HepG2 (cell line): ENCODE results near the gene CASZ1.

Experiments used
- CTCF ChIP-seq: sonication (generic); formaldehyde crosslinking; IDR thresholded peaks from 2 replicates; pipeline ENCODE4 v1.5.0; 2020; ENCODE audit warnings: mild to moderate bottlenecking, missing genetic modification reagents, moderate library complexity
- GABPA ChIP-seq, 2 experiments: IDR thresholded peaks; 2 replicates each; pipeline ENCODE4 v1.6.1; 2011 to 2016; ENCODE audit warnings: low read depth in 2 of 2, low read length in 1 of 2, missing biosample characterization in 1 of 2, missing genetic modification characterization in 1 of 2
- SMC3 ChIP-seq: IDR thresholded peaks from 2 replicates; pipeline ENCODE4 v1.6.1; 2011; ENCODE audit warnings: low read length, improper control_type of control experiment
- ZNF282 ChIP-seq: fragments of 450-650 bp; IDR thresholded peaks from 2 replicates; pipeline ENCODE4 v1.6.1; 2018; ENCODE audit not compliant: partially characterized antibody
- ZNF691 ChIP-seq: sonication (generic); formaldehyde crosslinking; IDR thresholded peaks from 2 replicates; pipeline ENCODE4 v1.4.0; 2020; ENCODE audit warnings: missing genetic modification reagents, low read depth, mild to moderate bottlenecking, borderline replicate concordance

DNA sequence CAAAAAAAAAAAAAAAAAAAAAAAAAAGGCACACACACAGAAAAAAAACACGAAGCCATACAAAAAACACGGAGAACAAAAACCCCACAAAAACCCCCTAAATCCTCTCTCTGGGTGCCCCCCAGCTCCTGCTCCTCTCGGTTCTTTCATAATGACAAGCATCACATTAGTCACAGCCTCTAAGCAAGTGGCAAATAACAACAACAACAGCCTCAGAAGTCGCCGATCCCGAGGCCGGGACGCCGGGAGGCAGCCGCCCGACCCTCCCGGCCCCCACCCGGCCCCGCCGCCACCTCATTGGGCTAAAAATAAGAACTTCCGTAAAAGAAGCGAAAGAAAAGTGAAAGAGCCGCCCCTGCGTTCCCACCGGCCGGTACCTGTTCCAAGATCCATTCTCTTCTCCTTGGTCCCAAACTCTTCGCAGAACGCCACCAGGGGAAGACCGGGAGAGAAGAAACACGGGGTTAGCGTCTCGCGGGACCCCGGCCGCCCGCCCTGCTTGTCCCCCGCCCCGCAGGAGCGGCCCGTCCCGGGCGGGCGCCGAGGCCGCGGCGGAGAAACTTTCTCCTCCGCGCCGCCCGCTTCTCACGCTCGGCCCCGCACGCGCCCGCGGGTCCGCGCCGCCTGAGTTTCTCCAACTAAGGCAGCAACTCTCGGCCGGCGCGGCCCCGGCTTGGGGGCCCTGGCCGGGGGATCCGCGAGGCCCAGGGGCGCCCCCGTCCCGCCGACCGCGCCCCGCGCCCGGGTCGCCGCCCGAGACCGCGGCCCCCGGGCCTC lies 102.8 kb downstream of the CASZ1 start:
- no peak for TF ChIP-seq CTCF (CRISPR knock-in tag)
- TF ChIP-seq SMC3: no peak
- TF ChIP-seq GABPA (IDR thresholded peaks at IDR 0.05; ENCODE audit: low read depth, low read length): no peak
- TF ChIP-seq GABPA (CRISPR knock-in tag; IDR thresholded peaks at IDR 0.05; ENCODE audit: low read depth): no peak
- TF ChIP-seq ZNF282: no peak
- TF ChIP-seq ZNF691: no peak
